Stimulated activated naive CD8-positive, alpha-beta T cell treated with anti-CD3 and anti-CD28 coated beads, Interleukin-15, amount 100 ng/mL, for 72 hours (primary cell): ENCODE data around the gene KLHL41.
A peak's percentile ranks its signal among the peaks of the same experiment; 100 is the strongest.
"Not testable (repeated sequence)": the region's sequence is repeated elsewhere in the genome, so short reads cannot be mapped to it uniquely, and the experiment has no call there.

Experiments used
- ATAC-seq: fragments of 150-1000 bp; cut with Tn5 transposase; 2 replicates; pipeline ENCODE4 v1.10.0; 2021; ENCODE audit warnings: mild to moderate bottlenecking, moderate library complexity
- DNase-seq, 2 donors: peaks; one replicate each; pipeline ENCODE4 v3.0.0; 2021 to 2022
- H3K27ac Mint-ChIP-seq, 2 donors: one replicate each; pipeline ENCODE4 v1.8.0; 2022; ENCODE audit warnings: mild to moderate bottlenecking in 2 of 2, mixed read lengths in 2 of 2, moderate library complexity in 2 of 2
- H3K27me3 Mint-ChIP-seq: one replicate; pipeline ENCODE4 v1.8.0; 2022; ENCODE audit warnings: mixed read lengths
- H3K4me1 Mint-ChIP-seq: one replicate; pipeline ENCODE4 v1.8.0; 2022; ENCODE audit warnings: mild to moderate bottlenecking, mixed read lengths
- H3K4me3 Mint-ChIP-seq, 2 donors: one replicate each; pipeline ENCODE4 v1.8.0; 2022; ENCODE audit warnings: mild to moderate bottlenecking in 2 of 2, mixed read lengths in 2 of 2, moderate library complexity in 1 of 2
- H3K9me3 Mint-ChIP-seq, 2 donors: one replicate each; pipeline ENCODE4 v1.8.0; 2022; ENCODE audit warnings: mixed read lengths in 2 of 2

Gene KLHL41

GRCh38 chr2:169526451-169526850, 16.9 kb downstream of the KLHL41 start:
- DNase-seq (no peak), ATAC-seq (no peak)
- Mint-ChIP-seq H3K4me1 (no peaks in the 10 kb centered on the region), H3K9me3 (no peaks in the 10 kb centered on the region), H3K4me3 (no peak overlapping the region), H3K27ac (no peak overlapping the region), H3K27me3 (no peaks in the 10 kb centered on the region)

GRCh38 chr2:169528271-169528701, 18.8 kb downstream of the KLHL41 start:
- ATAC-seq (peak; percentile 89), DNase-seq (peak; percentile 64 to 70)
- H3K27me3 Mint-ChIP-seq: no peaks in the 10 kb centered on the region
- no peaks in the 10 kb centered on the region for H3K9me3 Mint-ChIP-seq
- no peaks in the 10 kb centered on the region for H3K4me1 Mint-ChIP-seq
- H3K4me3 Mint-ChIP-seq: no peak overlapping the region
- no peak overlapping the region for H3K27ac Mint-ChIP-seq

DNA sequence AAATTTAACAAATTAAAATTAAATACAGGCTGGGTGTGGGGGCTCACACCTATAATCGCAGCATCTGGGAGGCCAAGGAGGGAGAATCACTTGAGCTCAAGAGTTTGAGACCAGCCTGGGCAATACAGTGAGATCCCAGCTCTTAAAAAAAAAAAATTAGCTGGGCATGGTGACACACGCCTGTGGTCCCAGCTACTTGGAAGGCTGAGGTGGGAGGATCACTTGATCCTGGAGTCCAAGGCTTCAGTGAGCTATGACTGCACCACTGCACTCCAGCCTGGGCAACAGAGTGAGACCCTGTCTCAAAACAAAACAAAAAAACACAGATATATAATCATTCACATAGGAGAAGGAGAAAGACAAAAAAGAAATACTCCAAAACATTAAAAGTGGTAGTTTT, 30.0 kb downstream of the KLHL41 start:
- H3K4me3 Mint-ChIP-seq, H3K27ac Mint-ChIP-seq, H3K4me1 Mint-ChIP-seq, ATAC-seq, DNase-seq, H3K9me3 Mint-ChIP-seq, H3K27me3 Mint-ChIP-seq: not testable (repeated sequence)

DNA sequence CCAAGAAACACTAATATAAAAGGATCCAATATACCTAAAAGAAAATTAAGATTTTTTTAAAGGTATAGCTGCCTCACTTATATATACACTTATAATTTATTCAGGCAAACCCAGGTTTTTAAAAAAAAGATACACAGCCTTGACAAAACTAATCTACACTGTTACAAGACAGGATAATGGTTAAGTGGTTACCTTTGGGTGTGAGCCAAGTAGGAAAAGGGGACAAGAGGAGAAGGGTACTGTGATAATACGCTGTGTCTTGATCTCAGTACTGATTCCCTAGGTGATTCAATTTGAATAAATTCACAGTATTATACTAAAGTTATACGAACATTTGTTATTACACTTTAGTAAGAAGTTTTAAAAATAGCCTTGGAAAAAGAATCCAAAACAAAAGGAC, 30.6 kb downstream of the KLHL41 start:
- H3K27ac Mint-ChIP-seq: no peak overlapping the region
- no peaks in the 10 kb centered on the region for H3K4me1 Mint-ChIP-seq
- DNase-seq (no peak), ATAC-seq (no peak)
- H3K9me3 Mint-ChIP-seq: no peaks in the 10 kb centered on the region
- H3K4me3 Mint-ChIP-seq: no peak overlapping the region
- H3K27me3 Mint-ChIP-seq: no peaks in the 10 kb centered on the region

DNA sequence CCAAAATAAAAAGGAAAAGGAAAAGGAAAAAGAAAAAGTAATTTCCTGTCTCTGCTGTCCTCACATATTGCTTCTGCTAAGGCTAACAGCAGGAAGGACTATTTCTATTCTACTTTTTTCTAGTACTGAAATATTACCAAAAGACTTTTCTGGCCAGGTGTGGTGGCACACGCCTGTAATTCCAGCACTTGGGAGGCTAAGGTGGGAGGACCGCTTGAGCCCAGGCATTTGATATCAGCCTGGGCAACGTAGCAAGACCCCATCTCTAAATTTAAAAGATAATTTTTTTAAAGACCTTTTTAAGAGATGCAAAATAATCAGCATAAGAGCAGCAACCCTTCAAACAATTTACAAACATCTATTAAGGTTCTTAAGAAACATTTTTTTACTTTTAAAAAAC, 32.9 kb downstream of the KLHL41 start:
- no peaks in the 10 kb centered on the region for H3K9me3 Mint-ChIP-seq
- H3K27me3 Mint-ChIP-seq: no peaks in the 10 kb centered on the region
- no peak overlapping the region for H3K27ac Mint-ChIP-seq
- no peak for ATAC-seq
- H3K4me1 Mint-ChIP-seq: peaks cover 10% of the 10 kb centered on the region
- H3K4me3 Mint-ChIP-seq: no peak overlapping the region
- DNase-seq: no peak

DNA sequence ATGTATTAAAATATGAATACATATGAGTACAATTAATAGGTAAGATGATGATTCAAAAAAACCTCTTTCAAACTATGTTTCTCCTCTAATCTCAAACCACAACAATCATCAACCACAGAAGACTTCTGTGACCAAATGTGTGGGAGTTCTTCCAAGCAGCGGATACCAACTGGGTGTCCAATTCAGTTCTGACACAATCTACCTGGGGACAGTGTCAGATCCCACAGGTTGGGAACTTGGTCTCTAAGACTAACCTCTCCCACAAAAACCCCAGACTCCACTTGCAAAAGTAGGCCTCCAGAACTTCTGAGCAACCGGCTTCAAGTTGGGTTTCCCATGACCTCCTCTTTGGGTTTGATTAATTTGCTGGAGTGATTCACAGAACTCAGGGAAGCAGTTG, 37.3 kb downstream of the KLHL41 start:
- H3K9me3 Mint-ChIP-seq: no peaks in the 10 kb centered on the region
- H3K27ac Mint-ChIP-seq: no peak overlapping the region
- no peak overlapping the region for H3K4me3 Mint-ChIP-seq
- H3K4me1 Mint-ChIP-seq: peaks cover 10% of the 10 kb centered on the region
- no peaks in the 10 kb centered on the region for H3K27me3 Mint-ChIP-seq
- ATAC-seq (peak; percentile 53), DNase-seq (peak; percentile 7 to 12)

DNA sequence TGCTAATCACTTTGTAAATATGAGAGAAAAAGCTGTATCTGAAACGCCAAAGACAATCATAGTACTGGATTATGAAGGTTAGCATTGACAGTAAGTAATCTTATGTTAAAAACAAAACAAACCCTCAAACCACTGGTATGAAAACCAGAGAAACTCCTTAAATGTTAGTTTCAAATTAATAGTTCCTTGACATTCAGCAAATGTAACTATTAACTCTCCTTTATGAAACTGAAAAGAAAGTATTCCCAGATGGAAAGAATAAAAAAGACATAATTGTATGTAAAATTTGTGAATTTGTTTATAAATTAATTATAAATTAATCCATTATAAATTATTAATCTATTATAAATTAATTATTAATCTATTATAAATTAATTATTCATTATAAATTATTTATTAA, 51.9 kb downstream of the KLHL41 start:
- DNase-seq (no peak), ATAC-seq (no peak)
- H3K27me3 Mint-ChIP-seq: no peaks in the 10 kb centered on the region
- no peaks in the 10 kb centered on the region for H3K9me3 Mint-ChIP-seq
- no peak overlapping the region for H3K27ac Mint-ChIP-seq
- H3K4me3 Mint-ChIP-seq: no peak overlapping the region
- H3K4me1 Mint-ChIP-seq: no peaks in the 10 kb centered on the region

DNA sequence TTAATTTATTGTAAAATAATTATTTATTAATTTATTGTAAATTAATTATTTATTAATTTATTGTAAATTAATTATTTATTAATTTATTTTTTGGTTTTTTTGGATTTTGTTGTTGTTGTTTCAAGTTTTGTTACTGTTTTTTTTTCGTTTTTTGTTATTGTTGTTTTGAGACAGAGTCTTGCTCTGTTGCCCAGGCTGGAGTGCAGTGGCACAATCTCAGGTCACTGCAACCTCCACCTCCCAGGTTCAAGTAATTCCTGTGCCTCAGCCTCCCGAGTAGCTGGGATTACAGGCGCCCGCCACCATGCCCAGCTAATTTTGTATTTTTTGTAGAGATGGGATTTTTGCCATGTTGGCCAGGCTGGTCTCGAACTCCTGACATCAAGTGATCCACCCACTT, 52.6 kb downstream of the KLHL41 start:
- not testable (repeated sequence) for DNase-seq, H3K9me3 Mint-ChIP-seq, H3K4me1 Mint-ChIP-seq, H3K27me3 Mint-ChIP-seq, ATAC-seq, H3K4me3 Mint-ChIP-seq
- H3K27ac Mint-ChIP-seq: peak overlapping the region in 1 of 2 donors; percentile 92

DNA sequence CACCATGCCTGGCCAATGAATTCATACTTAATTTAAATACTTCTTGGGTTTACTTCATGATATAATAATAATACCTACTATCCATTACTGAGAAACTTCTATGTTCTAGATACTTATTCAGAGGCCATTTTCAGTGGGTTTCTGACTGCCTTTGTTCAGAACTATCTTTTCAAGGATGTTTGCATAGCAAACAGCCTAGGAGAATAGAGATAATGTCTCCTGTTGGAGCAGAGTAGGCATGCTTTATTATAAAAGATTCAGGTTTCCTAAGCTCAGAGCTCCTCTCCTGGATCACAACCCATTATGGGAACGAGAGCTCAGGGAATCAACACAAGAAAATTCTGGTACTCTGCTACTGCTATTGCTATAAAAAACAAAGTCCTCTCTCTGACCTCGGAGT, 53.0 kb downstream of the KLHL41 start:
- Mint-ChIP-seq H3K27me3 (no peaks in the 10 kb centered on the region), H3K9me3 (no peaks in the 10 kb centered on the region), H3K4me1 (no peaks in the 10 kb centered on the region), H3K4me3 (no peak overlapping the region), H3K27ac (peak overlapping the region in 1 of 2 donors; percentile 92)
- ATAC-seq (no peak), DNase-seq (no peak)

DNA sequence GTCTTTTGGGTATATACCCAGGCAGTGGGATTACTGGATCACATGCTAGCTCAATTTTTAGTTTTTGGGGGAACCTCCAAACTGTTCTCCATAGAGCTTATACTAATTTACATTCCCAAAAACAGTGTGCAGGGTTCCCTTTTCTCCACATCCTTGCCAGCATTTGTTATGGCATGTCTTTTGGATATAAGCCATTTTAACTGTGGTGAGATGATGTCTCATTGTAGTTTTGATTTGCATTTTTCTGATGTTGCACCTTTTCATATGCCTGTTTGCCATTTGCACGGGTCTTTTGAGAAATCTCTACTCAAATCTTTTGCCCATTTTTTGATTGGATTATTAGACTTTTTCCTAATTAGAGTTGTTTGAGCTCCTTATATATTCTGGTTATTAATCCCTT, 56.2 kb downstream of the KLHL41 start:
- no peak for ATAC-seq
- no peak overlapping the region for H3K4me3 Mint-ChIP-seq
- H3K27ac Mint-ChIP-seq: no peak overlapping the region
- no peak for DNase-seq
- H3K4me1 Mint-ChIP-seq: peaks cover 11% of the 10 kb centered on the region
- no peaks in the 10 kb centered on the region for H3K27me3 Mint-ChIP-seq
- H3K9me3 Mint-ChIP-seq: no peaks in the 10 kb centered on the region

DNA sequence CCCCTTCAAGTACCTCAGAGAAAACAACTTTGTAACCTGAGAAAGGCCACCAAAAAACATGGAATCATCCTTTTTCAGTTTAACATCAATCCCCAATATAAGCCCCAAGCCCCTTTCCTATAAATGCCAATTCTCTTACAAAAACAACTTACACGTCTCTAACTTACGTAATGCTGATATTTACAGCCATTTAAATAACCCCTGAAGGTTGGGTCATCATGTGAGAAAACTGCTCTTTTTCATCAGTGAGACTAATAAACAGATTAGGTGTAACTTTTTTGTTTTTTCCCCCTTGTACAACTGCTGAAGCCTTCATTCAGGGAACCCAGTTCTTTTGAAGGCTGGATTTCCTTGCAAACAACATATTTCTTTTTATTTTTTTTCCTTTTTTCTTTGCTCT, 60.4 kb downstream of the KLHL41 start:
- Mint-ChIP-seq H3K27ac (no peak overlapping the region), H3K4me3 (no peak overlapping the region), H3K4me1 (peaks cover 26% of the 10 kb centered on the region), H3K9me3 (no peaks in the 10 kb centered on the region), H3K27me3 (no peaks in the 10 kb centered on the region)
- DNase-seq (no peak), ATAC-seq (no peak)

DNA sequence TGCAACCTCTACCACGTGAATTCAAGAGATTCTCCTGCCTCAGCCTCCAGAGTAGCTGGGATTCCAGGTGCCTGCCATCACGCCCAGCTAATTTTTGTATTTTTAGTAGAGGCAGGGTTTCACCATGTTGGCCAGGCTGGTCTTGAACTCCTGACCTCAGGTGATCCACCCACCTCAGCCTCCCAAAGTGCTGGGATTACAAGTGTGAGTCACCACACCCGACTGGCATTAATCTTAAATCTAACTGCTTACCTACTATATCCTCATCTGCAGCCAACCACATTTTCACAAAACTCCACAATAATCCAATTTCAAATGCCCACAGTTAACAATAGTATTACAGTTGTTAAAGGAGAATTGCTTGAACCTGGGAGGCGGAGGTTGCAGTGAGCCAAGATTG, 61.2 kb downstream of the KLHL41 start:
- H3K27ac Mint-ChIP-seq, ATAC-seq, H3K9me3 Mint-ChIP-seq, DNase-seq, H3K27me3 Mint-ChIP-seq: not testable (repeated sequence)
- Mint-ChIP-seq H3K4me3 (peak overlapping the region; percentile 22), H3K4me1 (peaks cover 26% of the 10 kb centered on the region)

DNA sequence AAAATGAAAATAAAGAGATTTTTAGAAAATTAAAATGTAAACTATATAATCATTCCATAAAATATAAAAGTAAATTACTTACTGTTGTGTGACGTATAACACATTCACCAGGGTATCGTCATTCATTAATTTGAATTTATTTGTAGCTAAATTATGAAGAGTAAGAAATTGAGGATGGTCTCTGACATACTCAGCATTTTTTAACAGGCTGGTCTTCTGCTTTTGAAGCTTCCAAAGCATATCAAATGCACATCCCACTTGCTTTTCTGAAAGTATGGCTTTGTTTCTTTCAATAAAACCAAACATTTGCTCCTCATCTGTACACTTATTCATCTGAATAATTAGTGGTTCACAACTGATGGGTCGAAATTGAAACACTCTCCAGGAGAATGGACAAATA, 62.1 kb downstream of the KLHL41 start:
- H3K27ac Mint-ChIP-seq: no peak overlapping the region
- no peak for ATAC-seq
- H3K27me3 Mint-ChIP-seq: no peaks in the 10 kb centered on the region
- H3K9me3 Mint-ChIP-seq: no peaks in the 10 kb centered on the region
- no peak overlapping the region for H3K4me3 Mint-ChIP-seq
- peaks cover 26% of the 10 kb centered on the region for H3K4me1 Mint-ChIP-seq
- DNase-seq: no peak

DNA sequence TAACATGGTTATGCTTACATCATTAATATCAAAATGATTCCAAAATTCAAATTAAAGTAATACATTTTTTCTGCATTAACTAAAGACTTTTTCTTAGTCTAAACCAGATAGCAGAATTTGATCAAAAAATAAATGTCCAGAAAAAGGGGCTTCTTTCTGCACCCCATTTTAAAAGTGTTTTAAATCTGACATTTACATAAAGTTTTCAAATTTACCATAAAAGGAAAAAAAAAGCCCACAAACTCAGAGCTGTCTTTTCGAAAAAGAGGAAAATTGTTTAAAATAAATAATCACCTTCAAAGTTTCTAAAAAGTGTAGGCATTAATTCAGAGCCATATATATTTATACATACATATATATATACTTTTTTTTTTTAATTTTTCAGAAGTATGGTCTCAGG, 62.7 kb downstream of the KLHL41 start:
- H3K4me3 Mint-ChIP-seq: no peak overlapping the region
- ATAC-seq (no peak), DNase-seq (no peak)
- no peak overlapping the region for H3K27ac Mint-ChIP-seq
- no peaks in the 10 kb centered on the region for H3K27me3 Mint-ChIP-seq
- no peaks in the 10 kb centered on the region for H3K9me3 Mint-ChIP-seq
- peaks cover 26% of the 10 kb centered on the region for H3K4me1 Mint-ChIP-seq

- H3K4me3 Mint-ChIP-seq: peak overlapping the region; percentile 96
Observed at GRCh38 chr2:169572821-169573159, 63.3 kb downstream of the KLHL41 start.

GRCh38 chr2:169573160-169573973, 63.9 kb downstream of the KLHL41 start, which contains the start of gene FASTKD1:
Gene FASTKD1, minus strand, starts transcription at chr2:169573865. Its CDS starts 1,836 bp downstream, at chr2:169572029.
- DNase-seq: peak; percentile 64 to 84
- H3K4me3 Mint-ChIP-seq: peak within 1 kb of the TSS; percentile 96
- H3K9me3 Mint-ChIP-seq: no peaks in the 10 kb centered on the region
- ATAC-seq: peak; percentile 99
- H3K4me1 Mint-ChIP-seq: peaks cover 26% of the 10 kb centered on the region
- peak within 1 kb of the TSS; percentile 74 to 91 for H3K27ac Mint-ChIP-seq
- H3K27me3 Mint-ChIP-seq: no peaks in the 10 kb centered on the region

More at GRCh38 chr2:169572821-169573159, 63.3 kb downstream of the KLHL41 start:
- ATAC-seq (no peak), DNase-seq (no peak)
- Mint-ChIP-seq H3K27ac (peak overlapping the region in 1 of 2 donors; percentile 74), H3K9me3 (no peaks in the 10 kb centered on the region), H3K4me1 (peaks cover 26% of the 10 kb centered on the region), H3K27me3 (no peaks in the 10 kb centered on the region)

GRCh38 chr2:169573974-169574299, 64.4 kb downstream of the KLHL41 start:
- DNase-seq (no peak), ATAC-seq (no peak)
- Mint-ChIP-seq H3K9me3 (no peaks in the 10 kb centered on the region), H3K27ac (peak overlapping the region; percentile 74 to 91), H3K27me3 (peaks cover 5% of the 10 kb centered on the region), H3K4me3 (peak overlapping the region; percentile 96), H3K4me1 (peaks cover 26% of the 10 kb centered on the region)
